D721Med (cell line): ENCODE data around the gene RANBP9.

Source experiments
- DNase-seq: peaks from one replicate; pipeline ENCODE4 v3.0.0; 2011; ENCODE audit warnings: low spot score; ENCODE audit not compliant: insufficient read length
- FAIRE-seq: peaks from 2 replicates; lab custom pipeline; 2011; peaks lifted over from hg19 to GRCh38; lab: Jason Lieb, UNC
- CTCF ChIP-seq: IDR thresholded peaks from 2 replicates; pipeline ENCODE4 v1.5.1; 2012; ENCODE audit warnings: mild to moderate bottlenecking, control low read depth; ENCODE audit not compliant: insufficient read depth; ENCODE audit errors: missing control alignments

RANBP9 gene

GRCh38 chr6:13605634-13606033 lies 106.0 kb downstream of the RANBP9 start:
- no peak for FAIRE-seq
- no peak for TF ChIP-seq CTCF
- no peak for DNase-seq

GRCh38 chr6:13604546-13605416 lies 106.9 kb downstream of the RANBP9 start:
- FAIRE-seq = no peak
- no peak for TF ChIP-seq CTCF
- DNase-seq = no peak

- FAIRE-seq (no peak), DNase-seq (no peak)
- no peak for TF ChIP-seq CTCF
Measured at GRCh38 chr6:13604135-13604534, 107.5 kb downstream of the RANBP9 start.

- DNase-seq = no peak
- TF ChIP-seq CTCF = no peak
- no peak for FAIRE-seq
Measured at GRCh38 chr6:13600036-13600435, 111.6 kb downstream of the RANBP9 start.

GRCh38 chr6:13597073-13597472 lies 114.6 kb downstream of the RANBP9 start:
- TF ChIP-seq CTCF = no peak
- no peak for DNase-seq
- no peak for FAIRE-seq

GRCh38 chr6:13593720-13594119 lies 117.9 kb downstream of the RANBP9 start:
- FAIRE-seq (no peak), DNase-seq (no peak)
- TF ChIP-seq CTCF = no peak

- no peak for FAIRE-seq
- TF ChIP-seq CTCF = no peak
- DNase-seq = no peak
Measured at GRCh38 chr6:13593103-13593502, 118.5 kb downstream of the RANBP9 start.
